ENCODE measurements around the gene ARL6. TPM values are rescaled to one million over a fixed set of nuclear protein-coding genes. Genes with fewer than 3 reads are reported as not detected.
"Not testable (repeated sequence)": the region's sequence is repeated elsewhere in the genome, so short reads cannot be mapped to it uniquely, and the experiment has no call there.

Gene ARL6
- total RNA-seq, 2 donors from 2014 or later = 4.9 to 10.9 TPM

GRCh38 chr3:97827741-97828471 is 63.3 kb downstream of the ARL6 start:
- DNase-seq (ENCODE audit: low spot score) = no peak
- no peak for ATAC-seq
- H3K27me3 Mint-ChIP-seq = peaks cover 22 to 44% of the 10 kb centered on the region in 2 donors
- peaks cover 2 to 4% of the 10 kb centered on the region in 2 donors for H3K4me1 Mint-ChIP-seq (ENCODE audit: low read depth in 2 of 2)
- peaks cover 5% of the 10 kb centered on the region for H3K36me3 Mint-ChIP-seq
- no peak overlapping the region for H3K27ac Mint-ChIP-seq
- H3K4me3 Mint-ChIP-seq = no peak overlapping the region
- H3K9me3 Mint-ChIP-seq = peaks cover 2% of the 10 kb centered on the region

DNA sequence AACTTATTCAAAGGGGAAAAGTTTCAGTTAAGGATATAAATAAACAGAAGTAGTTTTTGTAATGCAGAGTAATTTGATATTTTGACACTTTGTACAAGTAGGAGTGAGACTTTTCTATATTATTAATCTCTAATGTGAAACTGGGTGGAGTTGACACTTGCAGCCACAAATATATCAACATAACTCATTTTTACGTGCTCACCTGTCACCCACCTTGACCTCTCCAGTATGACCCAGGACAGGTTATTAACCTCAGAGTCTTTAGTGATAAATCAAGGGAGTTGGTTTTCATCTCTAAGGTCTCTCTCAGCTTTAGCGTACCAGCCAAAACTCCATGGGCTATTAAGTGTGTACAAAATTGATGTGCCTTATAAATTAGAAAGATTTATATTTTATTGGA is 64.6 kb downstream of the ARL6 start:
- H3K4me3 Mint-ChIP-seq = no peak overlapping the region
- DNase-seq (ENCODE audit: low spot score) (no peak), ATAC-seq (no peak)
- H3K27me3 Mint-ChIP-seq = peaks cover 15 to 35% of the 10 kb centered on the region in 2 donors
- H3K4me1 Mint-ChIP-seq (ENCODE audit: low read depth in 2 of 2) = no peaks in the 10 kb centered on the region
- no peak overlapping the region for H3K27ac Mint-ChIP-seq
- peaks cover 5% of the 10 kb centered on the region for H3K36me3 Mint-ChIP-seq
- peaks cover 2% of the 10 kb centered on the region for H3K9me3 Mint-ChIP-seq

- peaks cover 5% of the 10 kb centered on the region for H3K36me3 Mint-ChIP-seq
- ATAC-seq = no peak
Observed at GRCh38 chr3:97830638-97831037, 66.1 kb downstream of the ARL6 start.

DNA sequence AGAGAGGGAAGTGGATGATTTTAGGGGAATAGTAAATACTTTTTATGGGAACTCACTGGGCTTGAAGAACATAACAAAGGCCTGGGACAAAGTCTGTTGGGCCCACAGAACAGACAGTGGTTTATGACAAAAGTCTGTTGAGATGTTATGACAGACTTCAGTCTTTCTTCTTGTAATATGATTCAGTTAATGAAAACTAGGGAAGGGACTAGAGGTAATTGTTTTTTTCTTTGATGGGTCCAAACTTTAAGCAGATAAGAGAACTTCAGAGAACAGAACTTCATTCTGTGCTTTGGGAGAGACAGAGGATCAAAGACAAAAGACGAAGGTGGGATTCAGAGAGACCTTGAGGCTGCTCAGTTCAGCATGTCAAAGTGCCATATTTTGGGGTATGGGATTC is 66.6 kb downstream of the ARL6 start:
- DNase-seq (ENCODE audit: low spot score) (no peak), ATAC-seq (no peak)
- Mint-ChIP-seq H3K27ac (no peak overlapping the region), H3K9me3 (peaks cover 2% of the 10 kb centered on the region), H3K27me3 (peaks cover 8 to 21% of the 10 kb centered on the region in 2 donors), H3K4me1 (ENCODE audit: low read depth in 2 of 2) (no peaks in the 10 kb centered on the region), H3K4me3 (no peak overlapping the region), H3K36me3 (peaks cover 5% of the 10 kb centered on the region)

More at GRCh38 chr3:97830638-97831037, 66.1 kb downstream of the ARL6 start:
- H3K27me3 Mint-ChIP-seq = peaks cover 8 to 22% of the 10 kb centered on the region in 2 donors
- no peak overlapping the region for H3K4me3 Mint-ChIP-seq
- no peaks in the 10 kb centered on the region for H3K4me1 Mint-ChIP-seq (ENCODE audit: low read depth in 2 of 2)
- no peak for DNase-seq (ENCODE audit: low spot score)
- no peak overlapping the region for H3K27ac Mint-ChIP-seq
- H3K9me3 Mint-ChIP-seq = peaks cover 2% of the 10 kb centered on the region

DNA sequence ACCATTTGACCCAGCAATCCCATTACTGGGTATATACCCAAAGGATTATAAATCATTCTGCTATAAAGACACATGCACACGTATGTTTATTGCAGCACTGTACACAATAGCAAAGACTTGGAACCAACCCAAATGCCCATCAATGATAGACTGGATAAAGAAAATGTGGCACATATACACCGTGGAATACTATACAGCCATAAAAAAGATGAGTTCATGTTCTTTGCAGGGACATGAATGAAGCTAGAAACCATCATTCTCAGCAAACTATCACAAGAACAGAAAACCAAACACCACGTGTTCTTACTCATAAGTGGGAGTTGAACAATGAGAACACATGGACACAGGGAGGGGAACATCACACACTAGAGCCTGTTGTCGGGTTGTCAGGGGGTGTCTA is 68.6 kb downstream of the ARL6 start:
- H3K27me3 Mint-ChIP-seq = peaks cover 14 to 19% of the 10 kb centered on the region in 2 donors
- not testable (repeated sequence) for H3K9me3 Mint-ChIP-seq, H3K36me3 Mint-ChIP-seq

GRCh38 chr3:97835761-97836160 is 71.2 kb downstream of the ARL6 start:
- no peaks in the 10 kb centered on the region for H3K4me1 Mint-ChIP-seq (ENCODE audit: low read depth in 2 of 2)
- no peak for ATAC-seq
- no peak overlapping the region for H3K4me3 Mint-ChIP-seq
- H3K36me3 Mint-ChIP-seq = peaks cover 5% of the 10 kb centered on the region
- no peak for DNase-seq (ENCODE audit: low spot score)
- H3K9me3 Mint-ChIP-seq = peaks cover 2% of the 10 kb centered on the region
- no peak overlapping the region for H3K27ac Mint-ChIP-seq
- peaks cover 11 to 14% of the 10 kb centered on the region in 2 donors for H3K27me3 Mint-ChIP-seq

More for the DNA sequence above, 68.6 kb downstream of the ARL6 start:
- not testable (repeated sequence) for H3K4me1 Mint-ChIP-seq (ENCODE audit: low read depth in 2 of 2); H3K4me3 Mint-ChIP-seq; DNase-seq (ENCODE audit: low spot score); H3K27ac Mint-ChIP-seq; ATAC-seq

GRCh38 chr3:97838393-97838792 is 73.8 kb downstream of the ARL6 start:
- Mint-ChIP-seq H3K27me3 (peaks cover 5 to 9% of the 10 kb centered on the region in 2 donors), H3K36me3 (no peaks in the 10 kb centered on the region), H3K4me1 (ENCODE audit: low read depth in 2 of 2) (no peaks in the 10 kb centered on the region), H3K27ac (no peak overlapping the region), H3K4me3 (no peak overlapping the region), H3K9me3 (no peaks in the 10 kb centered on the region)
- ATAC-seq = no peak
- no peak for DNase-seq (ENCODE audit: low spot score)

DNA sequence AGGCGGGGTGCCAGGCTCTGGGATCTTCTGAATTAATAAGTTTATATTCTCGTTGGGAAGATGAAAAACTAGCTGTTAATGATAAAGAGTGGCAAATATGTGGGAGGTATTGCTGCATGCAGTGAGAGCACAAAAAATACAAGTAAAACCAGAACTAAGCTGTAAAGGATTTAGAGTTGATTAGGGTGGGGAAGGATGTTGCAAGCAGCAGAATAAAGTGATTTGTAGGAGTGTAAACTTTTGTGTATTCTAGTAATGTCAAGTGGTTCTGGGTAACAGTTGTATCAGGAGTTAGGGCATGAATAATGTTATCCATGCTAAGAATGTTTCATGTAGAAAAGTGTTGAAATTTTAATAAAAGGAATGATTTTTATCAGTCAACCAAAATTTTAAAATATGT is 75.4 kb downstream of the ARL6 start:
- H3K36me3 Mint-ChIP-seq = no peaks in the 10 kb centered on the region
- DNase-seq (ENCODE audit: low spot score) = no peak
- no peak overlapping the region for H3K4me3 Mint-ChIP-seq
- H3K27ac Mint-ChIP-seq = no peak overlapping the region
- no peaks in the 10 kb centered on the region for H3K9me3 Mint-ChIP-seq
- no peak for ATAC-seq
- H3K27me3 Mint-ChIP-seq = peaks cover 12 to 15% of the 10 kb centered on the region in 2 donors
- H3K4me1 Mint-ChIP-seq (ENCODE audit: low read depth in 2 of 2) = no peaks in the 10 kb centered on the region

DNA sequence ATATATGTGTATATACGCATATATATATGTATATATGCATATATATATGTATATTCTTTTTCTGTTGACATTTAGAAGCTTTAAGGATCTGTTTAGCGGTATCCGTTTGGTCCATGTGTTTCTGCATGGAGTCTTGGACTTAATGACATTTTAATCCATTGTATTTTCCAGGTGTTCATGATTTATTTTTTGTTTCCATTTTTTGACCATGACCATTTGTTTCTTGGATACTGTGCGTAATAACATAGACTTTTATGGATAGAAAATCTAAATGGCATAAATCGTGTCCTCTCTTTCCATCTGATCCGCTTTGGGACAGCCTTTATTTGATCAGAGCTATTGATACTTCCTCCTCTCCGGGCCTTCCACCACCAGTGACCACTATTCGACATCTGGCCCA is 76.7 kb downstream of the ARL6 start:
- ATAC-seq (no peak), DNase-seq (ENCODE audit: low spot score) (no peak)
- H3K27ac Mint-ChIP-seq = no peak overlapping the region
- H3K4me1 Mint-ChIP-seq (ENCODE audit: low read depth in 2 of 2) = no peaks in the 10 kb centered on the region
- peaks cover 16 to 22% of the 10 kb centered on the region in 2 donors for H3K27me3 Mint-ChIP-seq
- no peaks in the 10 kb centered on the region for H3K36me3 Mint-ChIP-seq
- H3K4me3 Mint-ChIP-seq = no peak overlapping the region
- no peaks in the 10 kb centered on the region for H3K9me3 Mint-ChIP-seq

DNA sequence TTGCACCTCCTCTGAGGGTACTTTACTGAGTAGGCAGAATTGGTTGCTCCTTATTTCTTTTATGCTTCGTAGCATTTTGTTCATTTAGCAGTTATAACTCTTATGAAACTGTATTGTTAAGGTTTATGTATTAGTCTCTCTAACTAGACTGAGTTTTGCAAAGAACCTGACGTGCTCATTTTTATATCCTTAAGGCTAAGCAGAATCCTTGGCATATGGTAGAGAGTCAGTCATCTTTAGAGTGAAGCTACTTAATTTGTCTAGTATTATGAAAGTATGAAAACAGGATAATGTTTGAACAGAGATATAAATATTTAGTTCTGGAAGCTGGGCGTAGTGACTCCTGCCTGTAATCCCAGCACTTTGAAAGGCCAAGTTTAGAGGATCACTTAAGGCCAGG is 77.4 kb downstream of the ARL6 start:
- no peak for ATAC-seq
- H3K4me1 Mint-ChIP-seq (ENCODE audit: low read depth in 2 of 2) = no peaks in the 10 kb centered on the region
- H3K9me3 Mint-ChIP-seq = no peaks in the 10 kb centered on the region
- peaks cover 17 to 24% of the 10 kb centered on the region in 2 donors for H3K27me3 Mint-ChIP-seq
- no peak for DNase-seq (ENCODE audit: low spot score)
- no peak overlapping the region for H3K27ac Mint-ChIP-seq
- no peaks in the 10 kb centered on the region for H3K36me3 Mint-ChIP-seq
- no peak overlapping the region for H3K4me3 Mint-ChIP-seq

- H3K4me3 Mint-ChIP-seq = no peak overlapping the region
- no peak for ATAC-seq
Observed at GRCh38 chr3:97848779-97849178, 84.2 kb downstream of the ARL6 start.

More at GRCh38 chr3:97848779-97849178, 84.2 kb downstream of the ARL6 start:
- Mint-ChIP-seq H3K4me1 (ENCODE audit: low read depth in 2 of 2) (no peaks in the 10 kb centered on the region), H3K27me3 (peaks cover 17 to 26% of the 10 kb centered on the region in 2 donors), H3K36me3 (peaks cover 2% of the 10 kb centered on the region), H3K27ac (no peak overlapping the region), H3K9me3 (no peaks in the 10 kb centered on the region)
- DNase-seq (ENCODE audit: low spot score) = no peak

Other genes with a start within 250 kb of the ARL6 start
- 1 to 10 TPM; 1.1 TPM for gene CRYBG3, start 57.3 kb downstream of the ARL6 start, total RNA-seq
- gene RIOX2, start 207.7 kb downstream of the ARL6 start, total RNA-seq = 10 to 100 TPM; 22.0 to 50.2 TPM